Adrenal gland (tissue), 5 donors: Measurements from ENCODE around the gene PRPS2.

Experiments
- CTCF ChIP-seq, 6 experiments: fragments of 450-650 bp in 4 of 6; fragments of 200-600 bp in 2 of 6; sonication (generic) in 1 of 6; IDR thresholded peaks; 1 replicate in 5 of 6; 2 replicates in 1 of 6; pipeline versions ENCODE4 v1.5.1 to v1.8.0; 2016 to 2021; ENCODE audit warnings: antibody characterized with exemption in 6 of 6, mild to moderate bottlenecking in 2 of 6, moderate library complexity in 1 of 6
- POLR2A ChIP-seq, 2 donors: fragments of 450-650 bp; IDR thresholded peaks; one replicate each; pipeline ENCODE4 v1.6.1; 2017; ENCODE audit warnings: antibody characterized with exemption in 2 of 2, mild to moderate bottlenecking in 2 of 2, moderate library complexity in 1 of 2
- donor health status: DM: no; HTN: no; CAD: no.

GRCh38 chrX:12865359-12865758 lies 74.1 kb downstream of the PRPS2 start:
- no peak for TF ChIP-seq CTCF (IDR thresholded peaks at IDR 0.05)
- TF ChIP-seq POLR2A (IDR thresholded peaks at IDR 0.05) = no peak
